K562 (cell line): ENCODE measurements around the gene DCAKD. TPM values are rescaled to one million over a fixed set of nuclear protein-coding genes. Genes with fewer than 3 reads are reported as not detected.

Source experiments
- ATAC-seq: fragments of 200-7000 bp; cut with Tn5 transposase; 3 replicates; pipeline ENCODE4 v1.9.1; 2020; ENCODE audit warnings: moderate library complexity
- BruUV-seq: library from RNA; stranded (reverse); fragments of 400-500 nt; replicated peaks from 2 replicates; lab custom pipeline; 2021; lab: Mats Ljungman, UMichigan
- CTCF ChIA-PET: fragments of 300-600 bp; formaldehyde crosslinking; extraction: SDS; loops from one replicate; lab custom pipeline; 2021; ENCODE audit warnings: low intra/inter-chr PET ratio; lab: Yijun Ruan, JAX
- POLR2A ChIA-PET: fragments of 300-600, 350-650 bp; sonication (Branson Sonifier 250); formaldehyde crosslinking; extraction: SDS; loops from one replicate; lab custom pipeline; 2021; ENCODE audit warnings: antibody characterized with exemption, inconsistent platforms; lab: Yijun Ruan, JAX
- DNase-seq, 4 experiments: peaks; one replicate each; pipeline versions ENCODE4 v3.0.0 to v3.0.0-alpha.2; 2011 to 2018; ENCODE audit warnings: low spot score in 3 of 4, mixed read lengths in 3 of 4; ENCODE audit errors: extremely low read depth in 1 of 4
- FAIRE-seq: peaks from 2 replicates; lab custom pipeline; 2011; peaks lifted over from hg19 to GRCh38; lab: Jason Lieb, UNC
- H2AFZ ChIP-seq: 2 replicates; pipeline ENCODE4 v1.6.0; 2011; ENCODE audit warnings: low read depth, low read length, control low read depth, inconsistent platforms
- H3K27ac ChIP-seq: fragments of 200-600 bp; 3 replicates; pipeline ENCODE4 v1.8.0; 2011; ENCODE audit warnings: low read depth, mild to moderate bottlenecking, control low read depth, inconsistent platforms, low read length, moderate library complexity, mixed read lengths; ENCODE audit errors: extremely low read depth
- H3K27me3 ChIP-seq, 2 experiments: fragments of 300-600 bp in 1 of 2; 2 replicates in 1 of 2; 3 replicates in 1 of 2; pipeline versions ENCODE4 v1.6.0 to v1.8.0; 2011; ENCODE audit warnings: inconsistent platforms in 2 of 2, low read length in 2 of 2, mild to moderate bottlenecking in 1 of 2, mixed read lengths in 1 of 2, moderate library complexity in 1 of 2; ENCODE audit not compliant: control insufficient read depth in 2 of 2, insufficient read depth in 2 of 2
- H3K36me3 ChIP-seq: fragments of 300-600 bp; 3 replicates; pipeline ENCODE4 v1.8.0; 2011; ENCODE audit warnings: mild to moderate bottlenecking, low read length, inconsistent platforms; ENCODE audit not compliant: control insufficient read depth, insufficient read depth
- H3K4me1 ChIP-seq, 2 experiments: fragments of 200-600 bp in 1 of 2; replicated peaks in 1 of 2; 2 replicates in 1 of 2; 3 replicates in 1 of 2; pipeline versions ENCODE4 v1.5.1 to v1.8.0; 2011; ENCODE audit warnings: inconsistent platforms in 2 of 2, low read length in 2 of 2, mild to moderate bottlenecking in 1 of 2, mixed read lengths in 1 of 2, moderate library complexity in 1 of 2; ENCODE audit not compliant: control insufficient read depth in 2 of 2, insufficient read depth in 2 of 2
- H3K4me2 ChIP-seq: 2 replicates; pipeline ENCODE4 v1.6.1; 2011; ENCODE audit warnings: low read length, control low read depth, inconsistent platforms, mixed read lengths; ENCODE audit not compliant: insufficient read depth
- H3K4me3 ChIP-seq: fragments of 200-600 bp; sonication (generic), shearing (Covaris generic); 2 replicates; pipeline ENCODE4 v1.5.1; 2016; ENCODE audit warnings: control low read depth, inconsistent platforms
- H3K79me2 ChIP-seq: fragments of 200-600 bp; 3 replicates; pipeline ENCODE4 v1.8.0; 2011; ENCODE audit warnings: low read length, inconsistent platforms; ENCODE audit not compliant: control insufficient read depth, insufficient read depth
- H3K9ac ChIP-seq, 2 experiments: 2 replicates each; pipeline versions ENCODE4 v1.6.0 to v1.6.1; 2011; ENCODE audit warnings: low read depth in 2 of 2, low read length in 2 of 2, control low read depth in 1 of 2, inconsistent platforms in 1 of 2, mild to moderate bottlenecking in 1 of 2, mixed read lengths in 1 of 2; ENCODE audit not compliant: insufficient read depth in 1 of 2
- H3K9me1 ChIP-seq: one replicate; pipeline ENCODE4 v1.6.0; 2011; ENCODE audit warnings: inconsistent platforms, mild to moderate bottlenecking, low read length, moderate library complexity; ENCODE audit not compliant: control insufficient read depth, insufficient read depth
- H3K9me3 ChIP-seq: replicated peaks from 2 replicates; pipeline ENCODE4 v1.5.1; 2011; ENCODE audit warnings: low read depth, low read length, inconsistent platforms; ENCODE audit not compliant: control insufficient read depth, insufficient read depth
- H4K20me1 ChIP-seq: replicated peaks from 2 replicates; pipeline ENCODE4 v1.6.1; 2011; ENCODE audit warnings: low read length, inconsistent platforms, mixed read lengths; ENCODE audit not compliant: control insufficient read depth, insufficient read depth
- ATF3 ChIP-seq, 2 experiments: fragments of 450-650 bp in 1 of 2; sonication (generic) in 1 of 2; formaldehyde crosslinking in 1 of 2; IDR thresholded peaks in 1 of 2; conservative IDR thresholded peaks in 1 of 2; 2 replicates each; pipeline versions ENCODE4 v1.6.1 to v1.8.1; 2016 to 2023; ENCODE audit warnings: mild to moderate bottlenecking in 2 of 2, moderate library complexity in 2 of 2, inconsistent platforms in 1 of 2, missing genetic modification reagents in 1 of 2
- BRF1 ChIP-seq: IDR thresholded peaks from 3 replicates; pipeline ENCODE4 v1.6.1; 2011; ENCODE audit warnings: borderline replicate concordance, mild to moderate bottlenecking; ENCODE audit not compliant: insufficient read length; ENCODE audit errors: extremely low read depth
- CEBPG ChIP-seq, 3 experiments: fragments of 200-800 bp in 1 of 3; sonication (Bioruptor generic) in 1 of 3; sonication (generic) in 1 of 3; formaldehyde crosslinking in 1 of 3; IDR thresholded peaks in 2 of 3; conservative IDR thresholded peaks in 1 of 3; 2 replicates each; pipeline versions ENCODE4 v1.6.1 to v1.8.0; 2016 to 2022; ENCODE audit warnings: missing compliant biosample characterization in 2 of 3, missing genetic modification characterization in 2 of 3, mild to moderate bottlenecking in 1 of 3, missing genetic modification reagents in 1 of 3
- RREB1 ChIP-seq: fragments of 250-450 bp; sonication (Bioruptor Pico); IDR thresholded peaks from 2 replicates; pipeline ENCODE4 v1.4.0; 2020
- TAF1 ChIP-seq: IDR thresholded peaks from 2 replicates; pipeline ENCODE4 v1.6.1; 2011; ENCODE audit warnings: mild to moderate bottlenecking, low read length, moderate library complexity; ENCODE audit not compliant: insufficient read depth, control insufficient read depth, severe bottlenecking; ENCODE audit errors: extremely low read depth
- WGBS: fragments of 100-300 bp; shearing (Covaris generic); methylation state at CpG from one replicate; pipeline ENCODE4 v1.1.6; 2016; ENCODE audit warnings: low coverage, mixed read lengths; ENCODE audit not compliant: insufficient coverage; ENCODE audit errors: missing lambda C conversion rate; 5-methylcytosine and 5-hydroxymethylcytosine counted together
- in situ Hi-C: fragments of 300-500 bp; cut with MboI; formaldehyde crosslinking; loops from 4 replicates; pipeline ENCODE4 v1.15.0; 2018; ENCODE audit warnings: inconsistent platforms, mixed read lengths
- intact Hi-C: fragments of 100-400 bp; cut with micrococcal nuclease; formaldehyde crosslinking; loops from 2 replicates; pipeline ENCODE4 v1.14.2; 2022
- polyA plus RNA-seq, 8 experiments: library from polyadenylated mRNA; depleted of rRNA in 4 of 8; stranded (reverse) in 5 of 8; unstranded in 3 of 8; fragments of >200 nt; fragmentation: Nextera tagmentation in 2 of 8; fragmentation: Illumina TruSeq in 1 of 8; extraction: Ambion mirVana in 2 of 8; extraction: Trizol in 1 of 8; gene quantifications; 2 replicates each; pipeline versions ENCODE4 v1.2.1 to v1.2.3, GENCODE V29; 2011 to 2014; ENCODE audit warnings: inconsistent platforms in 1 of 8, missing spikeins in 1 of 8
- total RNA-seq, 7 experiments: library from RNA; depleted of rRNA in 6 of 7; stranded (reverse); fragments of >200 nt in 6 of 7; fragmentation: Illumina TruSeq in 2 of 7; extraction: Trizol in 2 of 7; gene quantifications; 2 replicates each; pipeline versions ENCODE4 v1.2.1 to v1.2.3, GENCODE V29; 2011 to 2021; ENCODE audit warnings: low replicate concordance in 1 of 7

DCAKD gene
- total and polyA plus RNA-seq, 9 of the 15 experiments (the other 6 are each of a cell fraction or from before 2014, with no cell fraction given): 7.9 to 35.5 (median 21.4) TPM

GRCh38 chr17:44981221-44981968 is 70.0 kb downstream of the DCAKD start:
- H3K36me3 ChIP-seq: no peaks in the 10 kb centered on the region
- CTCF ChIA-PET: no interaction called here
- no peak overlapping the region for H3K4me2 ChIP-seq
- peaks cover 8% of the 10 kb centered on the region; the same call in 1 of the 2 replicates for H4K20me1 ChIP-seq
- intact Hi-C loops: no loop called here
- ATAC-seq: no peak
- no peak overlapping the region for H3K9ac ChIP-seq
- H3K27me3 ChIP-seq: peaks cover 29 to 63% of the 10 kb centered on the region in 2 experiments
- in situ Hi-C loops: no loop called here
- peaks cover 3 to 9% of the 10 kb centered on the region in 2 experiments; a peak in 4 of 5 replicates for H3K4me1 ChIP-seq
- H3K9me1 ChIP-seq: no peaks in the 10 kb centered on the region
- no peak for DNase-seq
- FAIRE-seq: no peak
- BruUV-seq: no TSS peak
- no peaks in the 10 kb centered on the region for H3K79me2 ChIP-seq
- POLR2A ChIA-PET: no interaction called here
- no peak overlapping the region for H2AFZ ChIP-seq
- no peak overlapping the region for H3K4me3 ChIP-seq
- TF ChIP-seq ATF3 (IDR thresholded peaks at IDR 0.05) (0 out of 2 replicates have a peak, but pooled peaks have one; percentile 31), ATF3 (CRISPR knock-in tag; conservative IDR thresholded peaks at IDR 0.05) (no peak), CEBPG (CRISPR knock-in tag; IDR thresholded peaks at IDR 0.05) (no peak), CEBPG (tag; conservative IDR thresholded peaks at IDR 0.05 in 1 of 2, IDR thresholded peaks at IDR 0.05 in 1 of 2) (peak; percentile 9 to 73; a peak in 2 of 4 replicates), RREB1 (no peak), TAF1 (no peak), BRF1 (no peak)
- WGBS: 2% methylated on average over 12 of the region's 12 CpGs
- H3K27ac ChIP-seq: no peak overlapping the region
- H3K9me3 ChIP-seq: no peaks in the 10 kb centered on the region
